NB4 (cell line): Measurements from ENCODE around the gene SEMA4B.

Source experiments
- CTCF ChIP-seq: IDR thresholded peaks from one replicate; pipeline ENCODE4 v1.5.1; 2012; ENCODE audit warnings: low read depth, low read length
- MYC ChIP-seq: IDR thresholded peaks from 2 replicates; pipeline ENCODE4 v1.6.1; 2011; ENCODE audit warnings: low read depth, low read length
- POLR2A ChIP-seq: IDR thresholded peaks from 2 replicates; pipeline ENCODE4 v1.6.1; 2011; ENCODE audit warnings: mild to moderate bottlenecking; ENCODE audit not compliant: insufficient read length; ENCODE audit errors: extremely low read depth

GRCh38 chr15:90159213-90159612 is 41.9 kb upstream of the SEMA4B start:
- TF ChIP-seq MYC (no peak), CTCF (no peak), POLR2A (no peak)
